Thyroid gland (tissue), 4 donors: Measurements from ENCODE around the gene IREB2.

ENCODE experiments used
- POLR2A ChIP-seq, 2 donors: fragments of 450-650 bp; IDR thresholded peaks; one replicate each; pipeline ENCODE4 v1.6.1; 2017; ENCODE audit warnings: antibody characterized with exemption in 2 of 2, mild to moderate bottlenecking in 2 of 2, moderate library complexity in 1 of 2
- TF ChIP-seq, protein P1 (sequence below), 6 experiments: fragments of 200-600 bp in 3 of 6; fragments of 450-650 bp in 3 of 6; sonication (generic) in 3 of 6; IDR thresholded peaks; one replicate each; pipeline ENCODE4 v1.5.1; 2016 to 2019; ENCODE audit warnings: antibody characterized with exemption in 6 of 6, mild to moderate bottlenecking in 2 of 6, inconsistent platforms in 1 of 6, moderate library complexity in 1 of 6

DNA sequence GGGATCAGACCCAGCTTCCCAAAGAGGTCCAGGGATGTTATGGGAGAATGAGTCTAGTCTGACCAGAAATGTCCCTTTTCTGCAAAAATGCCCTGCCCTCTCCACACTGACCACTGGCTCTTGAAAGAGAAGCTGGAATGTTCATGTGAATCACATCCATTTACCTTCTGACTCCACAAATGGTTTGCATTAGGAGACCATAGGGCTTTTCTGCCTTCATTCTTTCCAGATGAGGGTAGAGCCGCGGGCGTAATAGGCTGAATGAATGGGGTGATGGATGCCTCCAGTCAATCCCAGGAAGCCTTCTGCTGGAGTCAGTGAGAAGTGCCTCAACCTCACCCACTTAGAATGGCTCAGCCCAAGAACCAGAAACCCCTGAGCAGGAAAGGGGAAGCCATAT, 47.2 kb upstream of the IREB2 start:
- TF ChIP-seq, protein P1, sequence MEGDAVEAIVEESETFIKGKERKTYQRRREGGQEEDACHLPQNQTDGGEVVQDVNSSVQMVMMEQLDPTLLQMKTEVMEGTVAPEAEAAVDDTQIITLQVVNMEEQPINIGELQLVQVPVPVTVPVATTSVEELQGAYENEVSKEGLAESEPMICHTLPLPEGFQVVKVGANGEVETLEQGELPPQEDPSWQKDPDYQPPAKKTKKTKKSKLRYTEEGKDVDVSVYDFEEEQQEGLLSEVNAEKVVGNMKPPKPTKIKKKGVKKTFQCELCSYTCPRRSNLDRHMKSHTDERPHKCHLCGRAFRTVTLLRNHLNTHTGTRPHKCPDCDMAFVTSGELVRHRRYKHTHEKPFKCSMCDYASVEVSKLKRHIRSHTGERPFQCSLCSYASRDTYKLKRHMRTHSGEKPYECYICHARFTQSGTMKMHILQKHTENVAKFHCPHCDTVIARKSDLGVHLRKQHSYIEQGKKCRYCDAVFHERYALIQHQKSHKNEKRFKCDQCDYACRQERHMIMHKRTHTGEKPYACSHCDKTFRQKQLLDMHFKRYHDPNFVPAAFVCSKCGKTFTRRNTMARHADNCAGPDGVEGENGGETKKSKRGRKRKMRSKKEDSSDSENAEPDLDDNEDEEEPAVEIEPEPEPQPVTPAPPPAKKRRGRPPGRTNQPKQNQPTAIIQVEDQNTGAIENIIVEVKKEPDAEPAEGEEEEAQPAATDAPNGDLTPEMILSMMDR (IDR thresholded peaks at IDR 0.05), result no peak
- TF ChIP-seq POLR2A (IDR thresholded peaks at IDR 0.05), result no peak
